ENCODE measurements around the gene LYPD6B. TPM values are rescaled to one million over a fixed set of nuclear protein-coding genes. Genes with fewer than 3 reads are reported as not detected.

The LYPD6B gene
- total and polyA plus RNA-seq, 4 donors, result 0.13 to 0.59 (median 0.14) TPM

DNA sequence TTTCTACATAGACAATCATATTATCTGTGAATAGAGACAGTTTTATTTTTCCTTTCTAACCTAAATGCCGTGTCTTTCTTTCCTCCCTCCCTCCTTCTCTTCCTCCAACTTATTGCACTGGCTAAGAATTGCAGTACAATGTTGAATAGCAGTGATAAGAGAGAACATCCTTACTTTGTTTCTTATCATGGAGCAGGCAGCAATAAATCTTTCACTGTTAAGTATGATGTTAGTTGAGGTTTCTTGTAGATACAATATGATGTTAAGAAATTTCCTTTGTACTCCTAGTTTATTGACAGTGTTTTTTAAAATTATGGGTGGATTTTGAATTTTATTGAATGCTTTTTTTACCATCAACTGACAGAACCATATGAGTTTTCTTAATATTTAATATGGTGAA lies 6.0 kb downstream of the LYPD6B start:
- Histone ChIP-seq H3K4me1 (ENCODE audit: control insufficient read depth in 4 of 4, insufficient read depth in 4 of 4, low read length in 3 of 4) (no peaks in the 10 kb centered on the region), H3K4me3 (ENCODE audit: low read depth in 1 of 3, low read length in 3 of 3) (no peak overlapping the region), H3K9me3 (ENCODE audit: control insufficient read depth in 4 of 4, low read length in 3 of 4) (peaks cover 0 to 5% (median 0%) of the 10 kb centered on the region in 4 donors), H3K27ac (ENCODE audit: low read depth in 1 of 2, low read length in 2 of 2) (no peak overlapping the region), H3K27me3 (ENCODE audit: control insufficient read depth in 4 of 4, insufficient read depth in 4 of 4, low read length in 3 of 4) (peaks cover 0 to 6% (median 1%) of the 10 kb centered on the region in 4 donors), H3K9ac (ENCODE audit: low read depth in 1 of 2, low read length in 2 of 2) (no peak overlapping the region), H3K36me3 (ENCODE audit: control insufficient read depth in 4 of 4, insufficient read depth in 3 of 4, low read depth in 1 of 4, low read length in 3 of 4) (no peaks in the 10 kb centered on the region)
- TF ChIP-seq, protein P1, sequence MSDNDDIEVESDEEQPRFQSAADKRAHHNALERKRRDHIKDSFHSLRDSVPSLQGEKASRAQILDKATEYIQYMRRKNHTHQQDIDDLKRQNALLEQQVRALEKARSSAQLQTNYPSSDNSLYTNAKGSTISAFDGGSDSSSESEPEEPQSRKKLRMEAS (IDR thresholded peaks at IDR 0.05), result no peak
- TF ChIP-seq HNF4A (conservative IDR thresholded peaks at IDR 0.05) (no peak), EGR1 (IDR thresholded peaks at IDR 0.05; ENCODE audit: low read depth in 2 of 2) (no peak), FOXA2 (IDR thresholded peaks at IDR 0.05) (no peak), HNF4G (IDR thresholded peaks at IDR 0.05) (no peak), SP1 (IDR thresholded peaks at IDR 0.05) (no peak), NR2F2 (IDR thresholded peaks at IDR 0.05) (no peak), FOXA1 (IDR thresholded peaks at IDR 0.05) (no peak), GABPA (IDR thresholded peaks at IDR 0.05 in 1 of 2, conservative IDR thresholded peaks at IDR 0.05 in 1 of 2) (no peak), JUND (IDR thresholded peaks at IDR 0.05) (no peak), RAD21 (IDR thresholded peaks at IDR 0.05) (no peak), TAF1 (conservative IDR thresholded peaks at IDR 0.05) (no peak), YY1 (IDR thresholded peaks at IDR 0.05) (no peak), RXRA (IDR thresholded peaks at IDR 0.05) (no peak)
- TF ChIP-seq, protein P2, sequence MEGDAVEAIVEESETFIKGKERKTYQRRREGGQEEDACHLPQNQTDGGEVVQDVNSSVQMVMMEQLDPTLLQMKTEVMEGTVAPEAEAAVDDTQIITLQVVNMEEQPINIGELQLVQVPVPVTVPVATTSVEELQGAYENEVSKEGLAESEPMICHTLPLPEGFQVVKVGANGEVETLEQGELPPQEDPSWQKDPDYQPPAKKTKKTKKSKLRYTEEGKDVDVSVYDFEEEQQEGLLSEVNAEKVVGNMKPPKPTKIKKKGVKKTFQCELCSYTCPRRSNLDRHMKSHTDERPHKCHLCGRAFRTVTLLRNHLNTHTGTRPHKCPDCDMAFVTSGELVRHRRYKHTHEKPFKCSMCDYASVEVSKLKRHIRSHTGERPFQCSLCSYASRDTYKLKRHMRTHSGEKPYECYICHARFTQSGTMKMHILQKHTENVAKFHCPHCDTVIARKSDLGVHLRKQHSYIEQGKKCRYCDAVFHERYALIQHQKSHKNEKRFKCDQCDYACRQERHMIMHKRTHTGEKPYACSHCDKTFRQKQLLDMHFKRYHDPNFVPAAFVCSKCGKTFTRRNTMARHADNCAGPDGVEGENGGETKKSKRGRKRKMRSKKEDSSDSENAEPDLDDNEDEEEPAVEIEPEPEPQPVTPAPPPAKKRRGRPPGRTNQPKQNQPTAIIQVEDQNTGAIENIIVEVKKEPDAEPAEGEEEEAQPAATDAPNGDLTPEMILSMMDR (IDR thresholded peaks at IDR 0.05; ENCODE audit: low read depth, low read length, missing input control), result no peak
- TF ChIP-seq, protein P3, sequence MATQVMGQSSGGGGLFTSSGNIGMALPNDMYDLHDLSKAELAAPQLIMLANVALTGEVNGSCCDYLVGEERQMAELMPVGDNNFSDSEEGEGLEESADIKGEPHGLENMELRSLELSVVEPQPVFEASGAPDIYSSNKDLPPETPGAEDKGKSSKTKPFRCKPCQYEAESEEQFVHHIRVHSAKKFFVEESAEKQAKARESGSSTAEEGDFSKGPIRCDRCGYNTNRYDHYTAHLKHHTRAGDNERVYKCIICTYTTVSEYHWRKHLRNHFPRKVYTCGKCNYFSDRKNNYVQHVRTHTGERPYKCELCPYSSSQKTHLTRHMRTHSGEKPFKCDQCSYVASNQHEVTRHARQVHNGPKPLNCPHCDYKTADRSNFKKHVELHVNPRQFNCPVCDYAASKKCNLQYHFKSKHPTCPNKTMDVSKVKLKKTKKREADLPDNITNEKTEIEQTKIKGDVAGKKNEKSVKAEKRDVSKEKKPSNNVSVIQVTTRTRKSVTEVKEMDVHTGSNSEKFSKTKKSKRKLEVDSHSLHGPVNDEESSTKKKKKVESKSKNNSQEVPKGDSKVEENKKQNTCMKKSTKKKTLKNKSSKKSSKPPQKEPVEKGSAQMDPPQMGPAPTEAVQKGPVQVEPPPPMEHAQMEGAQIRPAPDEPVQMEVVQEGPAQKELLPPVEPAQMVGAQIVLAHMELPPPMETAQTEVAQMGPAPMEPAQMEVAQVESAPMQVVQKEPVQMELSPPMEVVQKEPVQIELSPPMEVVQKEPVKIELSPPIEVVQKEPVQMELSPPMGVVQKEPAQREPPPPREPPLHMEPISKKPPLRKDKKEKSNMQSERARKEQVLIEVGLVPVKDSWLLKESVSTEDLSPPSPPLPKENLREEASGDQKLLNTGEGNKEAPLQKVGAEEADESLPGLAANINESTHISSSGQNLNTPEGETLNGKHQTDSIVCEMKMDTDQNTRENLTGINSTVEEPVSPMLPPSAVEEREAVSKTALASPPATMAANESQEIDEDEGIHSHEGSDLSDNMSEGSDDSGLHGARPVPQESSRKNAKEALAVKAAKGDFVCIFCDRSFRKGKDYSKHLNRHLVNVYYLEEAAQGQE (IDR thresholded peaks at IDR 0.05), result no peak
- TF ChIP-seq, protein P4, sequence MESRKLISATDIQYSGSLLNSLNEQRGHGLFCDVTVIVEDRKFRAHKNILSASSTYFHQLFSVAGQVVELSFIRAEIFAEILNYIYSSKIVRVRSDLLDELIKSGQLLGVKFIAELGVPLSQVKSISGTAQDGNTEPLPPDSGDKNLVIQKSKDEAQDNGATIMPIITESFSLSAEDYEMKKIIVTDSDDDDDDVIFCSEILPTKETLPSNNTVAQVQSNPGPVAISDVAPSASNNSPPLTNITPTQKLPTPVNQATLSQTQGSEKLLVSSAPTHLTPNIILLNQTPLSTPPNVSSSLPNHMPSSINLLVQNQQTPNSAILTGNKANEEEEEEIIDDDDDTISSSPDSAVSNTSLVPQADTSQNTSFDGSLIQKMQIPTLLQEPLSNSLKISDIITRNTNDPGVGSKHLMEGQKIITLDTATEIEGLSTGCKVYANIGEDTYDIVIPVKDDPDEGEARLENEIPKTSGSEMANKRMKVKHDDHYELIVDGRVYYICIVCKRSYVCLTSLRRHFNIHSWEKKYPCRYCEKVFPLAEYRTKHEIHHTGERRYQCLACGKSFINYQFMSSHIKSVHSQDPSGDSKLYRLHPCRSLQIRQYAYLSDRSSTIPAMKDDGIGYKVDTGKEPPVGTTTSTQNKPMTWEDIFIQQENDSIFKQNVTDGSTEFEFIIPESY (IDR thresholded peaks at IDR 0.05), result no peak
- TF ChIP-seq, protein P5, sequence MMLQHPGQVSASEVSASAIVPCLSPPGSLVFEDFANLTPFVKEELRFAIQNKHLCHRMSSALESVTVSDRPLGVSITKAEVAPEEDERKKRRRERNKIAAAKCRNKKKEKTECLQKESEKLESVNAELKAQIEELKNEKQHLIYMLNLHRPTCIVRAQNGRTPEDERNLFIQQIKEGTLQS (IDR thresholded peaks at IDR 0.05), result no peak
- DNase-seq (ENCODE audit: low spot score), result no peak
- 62% methylated on average over 1 of the region's 1 CpG for WGBS
